ENCODE results near the gene TRMT2B. TPM values are rescaled to one million over a fixed set of nuclear protein-coding genes. Genes with fewer than 3 reads are reported as not detected.

The TRMT2B gene
- total RNA-seq (2014; rRNA removed; shearing (Covaris generic)) (20.7 and 25.3 TPM in 2 replicates), total RNA-seq (2022) (24.8 and 33.9 TPM in 2 replicates), Bru-seq, nascent RNA (percentile 64 among the genes with signal in this experiment), BruChase-seq, experiment 1, labeled RNA remaining after a 6-hour chase (percentile 83 among the genes with signal in this experiment), BruChase-seq, experiment 2, labeled RNA remaining after a 2-hour chase (percentile 78 among the genes with signal in this experiment)
- long read RNA-seq, partial matches to known transcripts: 7 of 59 reads
- long read RNA-seq, other reads (novel, unspliced or antisense): 43 of 59 reads

GRCh38 chrX:101051549-101052302 is at the start of gene TRMT2B:
Gene TRMT2B, minus strand, starts transcription at chrX:101052111. Its CDS starts 9,822 bp downstream, at chrX:101042289.
- H3K79me2 ChIP-seq (ENCODE audit: insufficient read depth, low read depth, low read length): peaks cover 6% of the 10 kb centered on the region; the same call in 1 of the 2 replicates
- TF ChIP-seq CTCF (conservative IDR thresholded peaks at IDR 0.05; ENCODE audit: low read length) (no peak), EZH2phosphoT487 (IDR thresholded peaks at IDR 0.05; ENCODE audit: borderline replicate concordance, low read depth, low read length) (no peak)
- no peaks in the 10 kb centered on the region for H3K9me3 ChIP-seq (ENCODE audit: low read length)
- peak within 1 kb of the TSS; percentile 89 for H3K4me3 ChIP-seq (ENCODE audit: low read depth, low read length, poor library complexity, severe bottlenecking)
- H4K20me1 ChIP-seq (ENCODE audit: insufficient read depth, low read length): no peaks in the 10 kb centered on the region
- peak; percentile 80 for DNase-seq (ENCODE audit: low spot score)
- TSS peak; percentile 79 for BruUV-seq (replicated peaks)
- H2AFZ ChIP-seq (ENCODE audit: low read length): peak within 1 kb of the TSS; percentile 97
- H3K4me1 ChIP-seq (ENCODE audit: insufficient read depth, low read length, poor library complexity, severe bottlenecking): peaks cover 5% of the 10 kb centered on the region
- CTCF ChIA-PET (ENCODE audit: unreplicated experiment): no interaction called here
- H3K36me3 ChIP-seq (ENCODE audit: insufficient read depth, low read length): no peaks in the 10 kb centered on the region
- POLR2A ChIA-PET: no interaction called here
- no peaks in the 10 kb centered on the region for H3K9me2 ChIP-seq (ENCODE audit: insufficient read depth, low read length)
- intact Hi-C loops (cut with micrococcal nuclease; ENCODE audit: unreplicated experiment): loop anchor here (1.0 kb wide), 1 partner anchor 46 kb away; no protein-coding TSS in a partner anchor
- H3K4me2 ChIP-seq (ENCODE audit: low read length): peak within 1 kb of the TSS; percentile 69
- H3K27ac ChIP-seq (ENCODE audit: low read depth, low read length, poor library complexity, severe bottlenecking): peak within 1 kb of the TSS; percentile 68

GRCh38 chrX:101097546-101098453 is 45.9 kb upstream of the TRMT2B start, which contains the start of gene CENPI:
Gene CENPI, plus strand, starts transcription at chrX:101098204. Its CDS starts 2,867 bp downstream, at chrX:101101071.
- POLR2A ChIA-PET: interaction anchor here (0.6 to 1.3 kb wide), 7 partner anchors 9 to 221 kb away, joined by 3 to 7 read pairs (median 4); no protein-coding TSS in a partner anchor
- Histone ChIP-seq H3K9me2 (ENCODE audit: insufficient read depth, low read length) (no peaks in the 10 kb centered on the region), H3K36me3 (ENCODE audit: insufficient read depth, low read length) (peaks cover 35% of the 10 kb centered on the region), H4K20me1 (ENCODE audit: insufficient read depth, low read length) (no peaks in the 10 kb centered on the region), H2AFZ (ENCODE audit: low read length) (peak within 1 kb of the TSS; percentile 97), H3K9me3 (ENCODE audit: low read length) (no peaks in the 10 kb centered on the region), H3K79me2 (ENCODE audit: insufficient read depth, low read depth, low read length) (peaks cover 32% of the 10 kb centered on the region; the same call in 1 of the 2 replicates), H3K27ac (ENCODE audit: low read depth, low read length, poor library complexity, severe bottlenecking) (peak within 1 kb of the TSS; percentile 71), H3K4me1 (ENCODE audit: insufficient read depth, low read length, poor library complexity, severe bottlenecking) (peaks cover 15% of the 10 kb centered on the region), H3K4me2 (ENCODE audit: low read length) (peak within 1 kb of the TSS; percentile 81), H3K4me3 (ENCODE audit: low read depth, low read length, poor library complexity, severe bottlenecking) (peak within 1 kb of the TSS; percentile 98)
- intact Hi-C loops (cut with micrococcal nuclease; ENCODE audit: unreplicated experiment): loop anchor here (1.0 kb wide), 1 partner anchor 45 kb away; the partner anchor contains the start of gene TRMT2B
- peak; percentile 94 for DNase-seq (ENCODE audit: low spot score)
- BruUV-seq (replicated peaks): no TSS peak
- CTCF ChIA-PET (ENCODE audit: unreplicated experiment): no interaction called here
- TF ChIP-seq EZH2phosphoT487 (IDR thresholded peaks at IDR 0.05; ENCODE audit: borderline replicate concordance, low read depth, low read length) (no peak), CTCF (conservative IDR thresholded peaks at IDR 0.05; ENCODE audit: low read length) (no peak)

Measured in OCI-LY7 (cell line).